ENCODE results near the gene DDX52. TPM values are rescaled to one million over a fixed set of nuclear protein-coding genes. Genes with fewer than 3 reads are reported as not detected.

Gene DDX52
- total and polyA plus RNA-seq, 9 donors, result 14.4 to 21.2 (median 17.6) TPM

DNA sequence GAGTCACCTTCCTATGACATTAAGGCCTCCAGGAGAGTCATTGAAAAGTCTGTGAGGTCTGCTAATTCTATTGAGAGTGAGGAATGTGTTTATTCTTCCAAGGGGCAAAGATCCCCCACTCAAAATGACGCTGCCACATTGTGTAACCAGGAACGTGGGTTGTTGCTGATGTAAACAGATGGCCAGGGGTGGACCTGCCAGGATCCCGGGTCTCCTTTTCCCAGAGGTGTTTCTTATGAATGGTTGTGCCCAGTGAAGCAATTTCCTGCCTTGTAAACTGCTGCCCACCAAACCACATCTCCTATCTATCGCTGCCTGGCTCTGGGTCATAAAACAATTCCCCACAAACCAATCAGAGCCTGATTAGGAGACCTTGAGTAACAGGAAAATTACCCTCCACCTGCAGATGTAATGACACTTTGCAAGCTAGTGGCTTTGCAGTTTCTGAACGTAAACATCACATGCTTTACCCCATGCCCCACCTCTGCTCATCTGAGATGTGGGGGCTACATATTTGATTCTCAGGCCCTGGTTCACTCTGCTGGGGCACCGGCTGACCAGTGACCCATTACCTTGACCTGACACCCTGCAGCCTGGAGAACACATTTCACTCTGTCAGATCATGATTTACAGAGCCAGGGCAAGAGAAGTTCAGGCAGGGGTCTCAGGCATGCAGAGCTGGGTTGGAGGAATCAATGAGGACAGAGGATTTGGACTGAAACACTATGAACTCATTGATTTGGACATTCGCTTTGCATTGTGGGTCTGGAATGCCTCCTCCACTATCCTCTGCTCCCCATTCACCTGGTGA is 33.1 kb upstream of the DDX52 start:
- WGBS (ENCODE audit: insufficient coverage), result 21% methylated on average over 4 of the region's 7 CpGs
- Histone ChIP-seq H3K4me3 (ENCODE audit: low read length) (no peak overlapping the region), H3K9me3 (replicated peaks; ENCODE audit: control insufficient read depth, low read depth, low read length) (peaks cover 4% of the 10 kb centered on the region), H3K27me3 (ENCODE audit: control insufficient read depth, insufficient read depth, low read length) (no peaks in the 10 kb centered on the region), H3K27ac (ENCODE audit: low read length) (no peak overlapping the region), H3K4me1 (ENCODE audit: control insufficient read depth, insufficient read depth, low read length) (no peaks in the 10 kb centered on the region), H3K36me3 (ENCODE audit: control insufficient read depth, insufficient read depth, low read length) (no peaks in the 10 kb centered on the region)
- no peak for DNase-seq

DNA sequence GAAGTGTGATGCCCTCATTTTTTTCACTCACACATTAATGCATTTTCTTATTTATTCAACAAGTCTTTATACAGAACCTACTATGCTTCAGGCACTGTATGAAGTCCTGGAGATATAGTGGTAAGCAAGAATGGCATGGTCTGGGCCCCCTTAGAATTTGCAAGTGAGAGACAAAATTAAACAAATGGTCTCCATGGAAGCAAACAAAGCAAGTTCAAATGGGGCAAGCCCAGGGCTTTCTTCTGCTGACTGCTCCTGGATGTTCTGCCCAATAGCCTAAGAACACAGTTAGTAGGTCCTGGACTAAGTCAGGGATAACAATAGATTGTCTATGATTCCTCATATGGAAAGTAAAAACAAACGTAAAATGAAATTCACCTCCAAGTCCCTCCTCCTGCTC is 31.3 kb upstream of the DDX52 start:
- no peak overlapping the region for H3K4me3 ChIP-seq (ENCODE audit: low read length)
- H3K27ac ChIP-seq (ENCODE audit: low read length), result no peak overlapping the region
- no peaks in the 10 kb centered on the region for H3K27me3 ChIP-seq (ENCODE audit: control insufficient read depth, insufficient read depth, low read length)
- DNase-seq, result no peak
- H3K4me1 ChIP-seq (ENCODE audit: control insufficient read depth, insufficient read depth, low read length), result no peaks in the 10 kb centered on the region
- peaks cover 4% of the 10 kb centered on the region for H3K9me3 ChIP-seq (replicated peaks; ENCODE audit: control insufficient read depth, low read depth, low read length)
- no CpG with 5 or more reads among the region's 1 CpG for WGBS (ENCODE audit: insufficient coverage)
- H3K36me3 ChIP-seq (ENCODE audit: control insufficient read depth, insufficient read depth, low read length), result no peaks in the 10 kb centered on the region

DNA sequence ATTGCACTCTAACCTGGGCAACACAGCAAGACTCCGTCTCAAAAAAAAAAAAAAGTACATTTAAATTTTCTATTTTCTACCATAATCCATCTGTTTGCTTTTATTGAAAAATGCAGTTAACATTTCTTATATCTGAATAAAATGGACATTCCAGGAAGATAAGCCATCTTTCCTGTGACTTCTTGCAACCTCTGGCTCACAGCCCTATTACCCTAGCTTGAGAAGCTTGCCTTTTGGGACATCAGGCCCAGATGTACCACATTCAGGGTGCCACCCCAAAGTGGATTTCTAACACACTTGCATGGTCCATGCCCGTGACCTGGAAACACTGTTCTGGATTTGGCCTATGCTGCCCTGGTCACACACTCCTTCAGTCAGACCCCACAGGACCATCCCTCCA is 30.1 kb upstream of the DDX52 start:
- Histone ChIP-seq H3K4me3 (ENCODE audit: low read length) (no peak overlapping the region), H3K4me1 (ENCODE audit: control insufficient read depth, insufficient read depth, low read length) (no peaks in the 10 kb centered on the region), H3K36me3 (ENCODE audit: control insufficient read depth, insufficient read depth, low read length) (no peaks in the 10 kb centered on the region), H3K27me3 (ENCODE audit: control insufficient read depth, insufficient read depth, low read length) (no peaks in the 10 kb centered on the region), H3K27ac (ENCODE audit: low read length) (no peak overlapping the region), H3K9me3 (replicated peaks; ENCODE audit: control insufficient read depth, low read depth, low read length) (peaks cover under 1% of the 10 kb centered on the region)
- DNase-seq, result no peak
- 100% methylated on average over 1 of the region's 2 CpGs for WGBS (ENCODE audit: insufficient coverage)

DNA sequence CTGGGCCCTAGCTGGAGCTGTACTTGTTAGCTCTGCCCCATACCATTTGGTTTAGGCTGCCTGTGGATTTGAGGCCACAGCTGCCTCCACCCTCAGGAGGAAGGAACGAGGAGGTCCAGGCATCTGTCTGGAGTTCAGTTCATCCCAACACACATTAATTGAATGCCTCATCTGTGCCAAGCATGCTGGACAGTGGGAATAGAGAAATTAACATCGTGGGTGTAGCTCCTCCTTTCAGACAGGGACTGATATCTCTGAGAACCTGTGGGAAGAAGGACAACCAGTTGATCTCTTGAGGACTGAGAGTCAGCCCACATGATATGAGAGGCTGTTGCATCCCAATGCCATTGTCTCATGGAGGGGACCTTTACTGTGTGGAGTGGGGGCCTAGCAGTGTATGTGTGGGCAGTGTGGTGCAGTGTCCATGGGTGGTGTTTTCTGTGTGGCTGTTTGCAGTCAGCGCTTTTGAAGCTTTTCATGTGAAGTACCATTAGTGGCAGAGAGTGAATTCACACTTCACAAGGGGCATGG is 29.4 kb upstream of the DDX52 start:
- Histone ChIP-seq H3K9me3 (replicated peaks; ENCODE audit: control insufficient read depth, low read depth, low read length) (no peaks in the 10 kb centered on the region), H3K36me3 (ENCODE audit: control insufficient read depth, insufficient read depth, low read length) (no peaks in the 10 kb centered on the region), H3K4me3 (ENCODE audit: low read length) (no peak overlapping the region), H3K27ac (ENCODE audit: low read length) (no peak overlapping the region), H3K4me1 (ENCODE audit: control insufficient read depth, insufficient read depth, low read length) (no peaks in the 10 kb centered on the region), H3K27me3 (ENCODE audit: control insufficient read depth, insufficient read depth, low read length) (no peaks in the 10 kb centered on the region)
- DNase-seq, result no peak
- WGBS (ENCODE audit: insufficient coverage), result 86% methylated on average over 2 of the region's 3 CpGs

DNA sequence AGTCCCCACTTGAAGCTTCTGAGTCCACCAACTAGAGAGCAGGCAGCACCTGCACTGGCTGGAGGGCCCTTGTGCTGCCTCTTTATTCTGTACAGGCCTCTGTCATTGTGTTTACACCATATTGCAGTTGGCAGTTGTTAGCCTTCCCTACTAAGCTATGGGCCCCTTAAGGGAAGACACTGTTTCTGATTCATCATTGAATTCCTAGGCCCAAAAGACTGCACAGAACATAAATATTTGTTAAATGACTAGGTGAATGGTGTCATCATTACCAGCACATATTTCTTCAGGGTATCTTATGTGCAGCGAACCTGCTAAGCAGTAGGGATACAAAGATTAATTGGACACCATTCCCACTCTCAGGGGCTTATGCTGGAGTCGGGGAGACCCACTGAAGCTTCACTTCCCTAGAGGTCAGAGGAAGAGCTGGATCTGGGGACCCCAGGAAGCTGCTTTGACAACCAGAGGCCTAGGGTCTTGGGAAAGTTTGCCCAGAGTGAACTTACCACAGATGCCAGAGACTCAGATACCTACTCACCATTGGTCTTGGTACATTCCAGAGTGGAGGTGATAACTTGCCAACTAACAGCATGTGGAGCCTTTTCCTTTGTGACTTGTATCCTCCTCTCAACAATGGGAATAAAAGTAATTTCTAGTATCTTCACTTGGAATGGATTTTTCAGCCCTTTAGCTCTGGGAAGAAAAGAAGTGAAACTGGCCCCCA is 28.7 kb upstream of the DDX52 start:
- no peak for DNase-seq
- WGBS (ENCODE audit: insufficient coverage), result no CpG with 5 or more reads among the region's 2 CpGs
- Histone ChIP-seq H3K27ac (ENCODE audit: low read length) (no peak overlapping the region), H3K9me3 (replicated peaks; ENCODE audit: control insufficient read depth, low read depth, low read length) (no peaks in the 10 kb centered on the region), H3K4me3 (ENCODE audit: low read length) (no peak overlapping the region), H3K27me3 (ENCODE audit: control insufficient read depth, insufficient read depth, low read length) (no peaks in the 10 kb centered on the region), H3K36me3 (ENCODE audit: control insufficient read depth, insufficient read depth, low read length) (no peaks in the 10 kb centered on the region), H3K4me1 (ENCODE audit: control insufficient read depth, insufficient read depth, low read length) (no peaks in the 10 kb centered on the region)

DNA sequence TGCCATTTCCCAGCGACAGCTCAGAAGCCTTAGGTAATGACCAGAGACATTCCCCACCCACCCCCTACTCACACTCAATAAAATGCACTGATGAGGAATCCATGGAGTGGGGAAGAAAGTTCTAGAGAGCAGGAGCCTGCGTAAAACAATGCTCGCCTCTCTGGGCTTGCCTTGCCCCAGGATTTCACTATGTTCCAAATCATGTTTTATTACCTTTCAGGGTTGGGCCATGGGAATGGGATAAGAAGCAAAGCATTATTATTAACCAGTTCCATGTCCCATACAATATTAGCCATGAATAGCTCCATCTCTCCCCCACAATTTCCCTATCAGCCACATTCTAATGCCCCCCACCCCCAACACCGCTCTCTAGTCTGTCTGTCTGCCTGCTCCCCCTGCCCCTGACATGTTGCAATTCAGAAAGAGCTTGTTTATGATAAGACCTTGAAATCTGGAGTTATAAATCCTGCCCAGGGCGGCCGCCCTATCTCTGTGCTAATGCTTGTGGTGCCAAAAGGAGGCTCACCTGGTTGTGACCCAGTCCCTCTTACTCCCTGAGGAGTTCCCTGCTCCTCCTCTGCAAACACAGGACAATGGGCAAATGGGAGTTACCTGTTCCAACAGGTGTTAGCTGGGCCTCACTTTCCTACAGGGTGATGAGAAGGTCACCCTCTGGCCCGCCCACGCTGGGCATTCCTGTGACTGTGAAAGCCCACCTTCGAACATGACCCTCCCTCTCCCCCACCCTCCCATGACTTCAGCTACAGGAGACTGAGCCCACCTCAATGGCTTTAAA is 28.0 kb upstream of the DDX52 start:
- Histone ChIP-seq H3K27me3 (ENCODE audit: control insufficient read depth, insufficient read depth, low read length) (no peaks in the 10 kb centered on the region), H3K4me3 (ENCODE audit: low read length) (no peak overlapping the region), H3K27ac (ENCODE audit: low read length) (no peak overlapping the region), H3K36me3 (ENCODE audit: control insufficient read depth, insufficient read depth, low read length) (no peaks in the 10 kb centered on the region), H3K9me3 (replicated peaks; ENCODE audit: control insufficient read depth, low read depth, low read length) (no peaks in the 10 kb centered on the region), H3K4me1 (ENCODE audit: control insufficient read depth, insufficient read depth, low read length) (no peaks in the 10 kb centered on the region)
- DNase-seq, result no peak
- WGBS (ENCODE audit: insufficient coverage), result 82% methylated on average over 5 of the region's 9 CpGs

DNA sequence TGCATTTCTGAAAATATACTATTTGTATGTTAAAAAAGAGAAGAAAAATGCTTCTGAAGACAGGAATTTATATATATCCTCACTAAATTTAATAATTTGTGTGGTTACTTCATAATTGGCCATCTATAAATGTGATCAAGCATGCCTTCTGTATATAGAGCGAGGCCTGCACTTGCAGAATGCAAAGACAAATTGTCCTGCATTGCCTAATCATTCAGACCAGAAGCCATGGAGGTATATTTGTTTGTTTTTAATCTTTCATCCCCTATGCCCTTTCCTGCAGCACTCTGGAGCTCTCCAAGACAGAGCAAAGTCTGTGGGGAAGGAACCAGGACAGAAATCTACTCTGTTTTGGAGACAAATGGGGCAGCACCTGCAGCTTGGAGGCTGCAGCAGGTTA is 23.8 kb upstream of the DDX52 start:
- no peak overlapping the region for H3K27ac ChIP-seq (ENCODE audit: low read length)
- H3K27me3 ChIP-seq (ENCODE audit: control insufficient read depth, insufficient read depth, low read length), result peaks cover 5% of the 10 kb centered on the region
- WGBS (ENCODE audit: insufficient coverage), result no CpG with 5 or more reads among the region's 1 CpG
- H3K36me3 ChIP-seq (ENCODE audit: control insufficient read depth, insufficient read depth, low read length), result no peaks in the 10 kb centered on the region
- no peak overlapping the region for H3K4me3 ChIP-seq (ENCODE audit: low read length)
- no peak for DNase-seq
- no peaks in the 10 kb centered on the region for H3K9me3 ChIP-seq (replicated peaks; ENCODE audit: control insufficient read depth, low read depth, low read length)
- no peaks in the 10 kb centered on the region for H3K4me1 ChIP-seq (ENCODE audit: control insufficient read depth, insufficient read depth, low read length)

DNA sequence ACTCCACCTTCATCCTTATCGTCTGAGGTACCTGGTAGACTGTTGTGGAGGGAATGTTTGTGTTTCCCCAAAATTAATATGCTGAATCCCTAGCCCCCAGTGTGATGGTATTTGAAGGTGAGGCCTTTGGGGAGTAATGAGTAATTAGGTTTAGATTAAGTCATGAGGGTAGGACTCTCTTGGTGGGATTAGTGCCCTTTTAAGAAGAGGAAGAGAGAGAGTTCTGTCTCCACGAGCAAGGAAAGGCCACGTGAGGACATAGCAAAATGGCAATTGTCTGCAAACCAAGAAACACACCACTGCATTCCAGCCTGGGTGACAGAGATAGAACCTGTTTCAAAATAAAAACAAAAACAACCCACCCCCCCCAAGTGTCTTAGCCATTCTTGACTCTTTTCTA is 21.0 kb upstream of the DDX52 start:
- no peak for DNase-seq
- Histone ChIP-seq H3K36me3 (ENCODE audit: control insufficient read depth, insufficient read depth, low read length) (no peaks in the 10 kb centered on the region), H3K4me1 (ENCODE audit: control insufficient read depth, insufficient read depth, low read length) (no peaks in the 10 kb centered on the region), H3K27me3 (ENCODE audit: control insufficient read depth, insufficient read depth, low read length) (peaks cover 5% of the 10 kb centered on the region), H3K27ac (ENCODE audit: low read length) (no peak overlapping the region), H3K4me3 (ENCODE audit: low read length) (no peak overlapping the region), H3K9me3 (replicated peaks; ENCODE audit: control insufficient read depth, low read depth, low read length) (no peaks in the 10 kb centered on the region)
- no CpG with 5 or more reads among the region's 3 CpGs for WGBS (ENCODE audit: insufficient coverage)

DNA sequence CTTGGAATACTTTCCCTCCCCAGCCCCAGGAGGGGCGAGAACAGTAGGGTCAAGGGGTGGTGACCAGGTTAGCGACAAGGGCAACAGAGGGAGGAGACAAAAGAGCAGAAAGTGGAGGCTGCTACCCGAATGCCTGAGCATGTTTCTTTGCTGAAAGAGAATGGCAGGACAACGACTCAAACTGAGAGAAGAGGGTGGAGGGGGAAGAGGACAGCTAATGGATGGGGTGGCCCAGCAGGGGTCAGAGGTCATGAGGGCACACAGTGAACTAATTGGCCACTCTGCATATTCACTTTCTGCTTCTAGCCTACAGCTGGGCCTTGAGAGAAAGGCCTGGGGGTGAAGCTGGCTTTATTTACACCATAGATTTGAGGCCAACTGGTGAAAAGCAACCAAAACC is 19.1 kb upstream of the DDX52 start:
- Histone ChIP-seq H3K9me3 (replicated peaks; ENCODE audit: control insufficient read depth, low read depth, low read length) (no peaks in the 10 kb centered on the region), H3K4me3 (ENCODE audit: low read length) (no peak overlapping the region), H3K27me3 (ENCODE audit: control insufficient read depth, insufficient read depth, low read length) (peaks cover 5% of the 10 kb centered on the region), H3K27ac (ENCODE audit: low read length) (no peak overlapping the region), H3K4me1 (ENCODE audit: control insufficient read depth, insufficient read depth, low read length) (no peaks in the 10 kb centered on the region), H3K36me3 (ENCODE audit: control insufficient read depth, insufficient read depth, low read length) (no peaks in the 10 kb centered on the region)
- 11% methylated on average over 3 of the region's 4 CpGs for WGBS (ENCODE audit: insufficient coverage)
- DNase-seq, result no peak

All from muscle of leg (tissue), 11 donors.